MM.1S (cell line): Measurements from ENCODE around the gene MAPK10.

Experiments
- DNase-seq: peaks from one replicate; pipeline ENCODE4 v3.0.0-alpha.2; 2015
- H2AFZ ChIP-seq: fragments of 300-600 bp; sonication (generic); 2 replicates; pipeline ENCODE4 v1.6.0; 2016; ENCODE audit warnings: antibody characterized with exemption, low read length
- H3F3A ChIP-seq: fragments of 300-600 bp; sonication (generic); 2 replicates; pipeline ENCODE4 v1.6.1; 2016; ENCODE audit warnings: mild to moderate bottlenecking, antibody characterized with exemption, low read length, moderate library complexity, mixed read lengths; ENCODE audit not compliant: insufficient read depth
- H3K27ac ChIP-seq: fragments of 300-600 bp; sonication (generic); 2 replicates; pipeline ENCODE4 v1.5.1; 2016; ENCODE audit warnings: mild to moderate bottlenecking, low read length
- H3K27me3 ChIP-seq: fragments of 300-600 bp; sonication (generic); replicated peaks from 2 replicates; pipeline ENCODE4 v1.6.0; 2016; ENCODE audit warnings: low read length; ENCODE audit not compliant: insufficient read depth
- H3K36me3 ChIP-seq: fragments of 300-600 bp; sonication (generic); replicated peaks from 2 replicates; pipeline ENCODE4 v1.6.1; 2016; ENCODE audit warnings: mild to moderate bottlenecking, low read length, mixed read lengths; ENCODE audit not compliant: insufficient read depth
- H3K4me1 ChIP-seq: fragments of 300-600 bp; sonication (generic); 2 replicates; pipeline ENCODE4 v1.6.1; 2016; ENCODE audit warnings: low read length, mixed read lengths
- H3K4me2 ChIP-seq: fragments of 300-600 bp; sonication (generic); 2 replicates; pipeline ENCODE4 v1.6.0; 2016; ENCODE audit warnings: low read depth, low read length
- H3K4me3 ChIP-seq: fragments of 300-600 bp; sonication (generic); 2 replicates; pipeline ENCODE4 v1.5.1; 2016; ENCODE audit warnings: low read length, mixed read lengths
- H3K79me2 ChIP-seq: fragments of 300-600 bp; sonication (generic); 2 replicates; pipeline ENCODE4 v1.6.1; 2016; ENCODE audit warnings: mixed run types, low read length, mixed read lengths
- H3K9ac ChIP-seq: fragments of 300-600 bp; sonication (generic); 2 replicates; pipeline ENCODE4 v1.6.1; 2016; ENCODE audit warnings: low read length, mixed read lengths
- H3K9me2 ChIP-seq: fragments of 300-600 bp; sonication (generic); replicated peaks from 2 replicates; pipeline ENCODE4 v1.6.1; 2016; ENCODE audit warnings: mild to moderate bottlenecking, low read length, mixed read lengths; ENCODE audit not compliant: insufficient read depth
- H3K9me3 ChIP-seq: fragments of 300-600 bp; sonication (generic); replicated peaks from 2 replicates; pipeline ENCODE4 v1.6.1; 2016; ENCODE audit warnings: mild to moderate bottlenecking, low read length, mixed read lengths; ENCODE audit not compliant: insufficient read depth
- H4K20me1 ChIP-seq: fragments of 300-600 bp; sonication (generic); 2 replicates; pipeline ENCODE4 v1.6.1; 2016; ENCODE audit warnings: mild to moderate bottlenecking, low read length, moderate library complexity, mixed read lengths; ENCODE audit not compliant: insufficient read depth
- EZH2 ChIP-seq: fragments of 300-600 bp; sonication (generic); optimal IDR thresholded peaks from 2 replicates; pipeline ENCODE3; 2017; ENCODE audit warnings: low read depth, mild to moderate bottlenecking, antibody characterized with exemption, low read length, mixed read lengths
- EZH2phosphoT487 ChIP-seq: fragments of 300-600 bp; sonication (generic); IDR thresholded peaks from 2 replicates; pipeline ENCODE4 v1.6.1; 2018; ENCODE audit warnings: antibody characterized with exemption, low read length
- TF ChIP-seq, protein P1 (sequence below): fragments of 300-600 bp; sonication (generic); IDR thresholded peaks from 2 replicates; pipeline ENCODE4 v1.5.1; 2016; ENCODE audit warnings: antibody characterized with exemption, low read length, mixed read lengths

Gene MAPK10

DNA sequence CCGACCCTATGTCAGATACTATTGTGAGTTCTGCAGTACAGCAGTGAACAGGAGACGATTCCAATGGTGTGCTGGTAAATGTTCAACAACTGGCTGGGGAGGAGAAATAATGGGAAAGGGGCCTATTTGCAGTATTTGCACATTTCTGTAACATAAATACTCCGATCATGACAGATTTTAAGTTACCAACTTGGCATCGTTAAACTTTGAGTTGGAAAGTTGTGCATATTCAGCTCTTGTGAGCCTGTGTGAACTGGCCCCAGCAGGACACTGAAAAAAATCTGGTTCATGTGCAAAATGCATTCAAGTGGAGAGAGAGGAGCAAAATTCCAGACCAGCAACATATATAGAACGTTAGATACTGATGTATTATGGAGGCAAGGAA, 175.0 kb downstream of the MAPK10 start:
- Histone ChIP-seq H3K9me3 (no peaks in the 10 kb centered on the region), H3K36me3 (no peaks in the 10 kb centered on the region), H3K27me3 (no peaks in the 10 kb centered on the region), H3K79me2 (no peaks in the 10 kb centered on the region), H2AFZ (no peak overlapping the region), H3K4me1 (no peaks in the 10 kb centered on the region), H3K4me3 (no peak overlapping the region), H3K4me2 (no peak overlapping the region), H3K27ac (no peak overlapping the region), H3K9ac (no peak overlapping the region), H3F3A (no peaks in the 10 kb centered on the region), H3K9me2 (no peaks in the 10 kb centered on the region), H4K20me1 (no peaks in the 10 kb centered on the region)
- TF ChIP-seq EZH2, result no peak
- TF ChIP-seq EZH2phosphoT487, result no peak
- TF ChIP-seq, protein P1, sequence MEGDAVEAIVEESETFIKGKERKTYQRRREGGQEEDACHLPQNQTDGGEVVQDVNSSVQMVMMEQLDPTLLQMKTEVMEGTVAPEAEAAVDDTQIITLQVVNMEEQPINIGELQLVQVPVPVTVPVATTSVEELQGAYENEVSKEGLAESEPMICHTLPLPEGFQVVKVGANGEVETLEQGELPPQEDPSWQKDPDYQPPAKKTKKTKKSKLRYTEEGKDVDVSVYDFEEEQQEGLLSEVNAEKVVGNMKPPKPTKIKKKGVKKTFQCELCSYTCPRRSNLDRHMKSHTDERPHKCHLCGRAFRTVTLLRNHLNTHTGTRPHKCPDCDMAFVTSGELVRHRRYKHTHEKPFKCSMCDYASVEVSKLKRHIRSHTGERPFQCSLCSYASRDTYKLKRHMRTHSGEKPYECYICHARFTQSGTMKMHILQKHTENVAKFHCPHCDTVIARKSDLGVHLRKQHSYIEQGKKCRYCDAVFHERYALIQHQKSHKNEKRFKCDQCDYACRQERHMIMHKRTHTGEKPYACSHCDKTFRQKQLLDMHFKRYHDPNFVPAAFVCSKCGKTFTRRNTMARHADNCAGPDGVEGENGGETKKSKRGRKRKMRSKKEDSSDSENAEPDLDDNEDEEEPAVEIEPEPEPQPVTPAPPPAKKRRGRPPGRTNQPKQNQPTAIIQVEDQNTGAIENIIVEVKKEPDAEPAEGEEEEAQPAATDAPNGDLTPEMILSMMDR, result no peak
- no peak for DNase-seq

DNA sequence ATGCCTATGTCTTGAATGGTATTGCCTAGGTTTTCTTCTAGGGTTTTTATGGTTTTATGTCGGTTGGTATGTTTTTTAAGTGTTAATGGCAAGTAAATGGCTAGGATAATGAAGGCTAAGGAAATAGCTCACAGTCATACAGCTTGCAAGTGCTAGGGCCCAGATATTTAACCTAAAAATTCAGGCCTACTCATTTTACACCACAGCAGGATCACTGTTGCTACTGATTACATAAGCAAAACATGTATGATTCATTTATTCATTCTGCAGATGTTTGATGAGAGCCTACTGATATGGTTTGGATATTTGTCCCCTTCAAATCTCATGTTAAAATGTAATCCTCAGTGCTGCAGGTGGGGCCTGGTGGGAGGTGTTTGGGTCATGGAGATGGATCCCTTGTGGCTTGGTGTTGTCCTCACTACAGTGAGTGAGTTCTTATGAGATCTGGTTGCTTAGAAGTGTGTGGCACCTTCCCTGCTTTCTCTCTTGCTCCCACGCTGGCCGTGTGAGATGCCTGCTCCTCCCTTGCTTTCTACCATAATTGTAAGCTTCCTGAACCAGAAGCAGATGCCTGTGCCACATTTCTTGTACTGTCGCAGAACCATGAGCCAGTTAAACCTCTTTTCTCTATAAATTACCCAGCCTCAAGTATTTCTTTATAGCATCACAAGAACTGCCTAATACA, 175.5 kb downstream of the MAPK10 start:
- Histone ChIP-seq H4K20me1 (no peaks in the 10 kb centered on the region), H3K9me3 (no peaks in the 10 kb centered on the region), H3K4me2 (no peak overlapping the region), H2AFZ (no peak overlapping the region), H3K27ac (no peak overlapping the region), H3K79me2 (no peaks in the 10 kb centered on the region), H3K36me3 (no peaks in the 10 kb centered on the region), H3K9ac (no peak overlapping the region), H3K9me2 (no peaks in the 10 kb centered on the region), H3K4me3 (no peak overlapping the region), H3K27me3 (no peaks in the 10 kb centered on the region), H3F3A (no peaks in the 10 kb centered on the region), H3K4me1 (no peaks in the 10 kb centered on the region)
- TF ChIP-seq EZH2phosphoT487 (no peak), EZH2 (no peak)
- TF ChIP-seq, protein P1, result no peak
- DNase-seq, result no peak

DNA sequence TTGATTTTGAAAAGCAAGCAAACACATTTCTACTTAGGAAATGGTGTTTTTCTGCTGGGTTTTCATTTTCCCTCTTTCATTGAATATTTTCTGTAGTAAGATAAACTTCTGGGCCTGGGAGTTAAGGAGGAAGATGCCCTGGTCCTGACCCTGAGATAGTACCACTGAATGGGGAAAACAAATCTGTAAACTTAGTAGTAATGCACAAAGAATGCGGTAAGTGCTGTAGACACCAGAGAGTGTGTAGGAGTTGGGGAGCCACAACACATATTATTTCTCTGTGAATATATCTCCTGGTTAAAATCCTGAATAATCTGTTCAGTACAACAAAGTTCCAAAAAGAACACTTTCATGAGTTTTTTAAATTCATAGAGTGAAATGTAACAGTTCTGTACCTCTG, 178.3 kb downstream of the MAPK10 start:
- no peaks in the 10 kb centered on the region for H3K27me3 ChIP-seq
- no peak for TF ChIP-seq EZH2
- TF ChIP-seq, protein P1, result no peak
- H3K4me3 ChIP-seq, result no peak overlapping the region
- no peak overlapping the region for H3K4me2 ChIP-seq
- H4K20me1 ChIP-seq, result no peaks in the 10 kb centered on the region
- H3F3A ChIP-seq, result no peaks in the 10 kb centered on the region
- no peak for DNase-seq
- no peaks in the 10 kb centered on the region for H3K79me2 ChIP-seq
- no peaks in the 10 kb centered on the region for H3K4me1 ChIP-seq
- no peak overlapping the region for H2AFZ ChIP-seq
- H3K9me2 ChIP-seq, result no peaks in the 10 kb centered on the region
- H3K36me3 ChIP-seq, result no peaks in the 10 kb centered on the region
- no peaks in the 10 kb centered on the region for H3K9me3 ChIP-seq
- no peak overlapping the region for H3K9ac ChIP-seq
- no peak overlapping the region for H3K27ac ChIP-seq
